GM12891 (cell line): ENCODE results near the gene KRT26.

Source experiments
- DNase-seq: peaks from one replicate; pipeline ENCODE4 v3.0.0; 2011; ENCODE audit warnings: low spot score; ENCODE audit not compliant: insufficient read length
- FAIRE-seq: peaks from 2 replicates; lab custom pipeline; 2011; peaks lifted over from hg19 to GRCh38; lab: Jason Lieb, UNC
- PAX5 ChIP-seq: IDR thresholded peaks from 2 replicates; pipeline ENCODE4 v1.6.1; 2011; ENCODE audit warnings: low read length, moderate library complexity, mild to moderate bottlenecking; ENCODE audit not compliant: insufficient read depth, severe bottlenecking
- POLR2A ChIP-seq: IDR thresholded peaks from 2 replicates; pipeline ENCODE4 v1.6.1; 2011; ENCODE audit warnings: low read depth, low read length, control low read depth
- POLR2AphosphoS5 ChIP-seq: IDR thresholded peaks from 2 replicates; pipeline ENCODE4 v1.6.1; 2011; ENCODE audit warnings: low read depth, low read length, control low read depth
- POU2F2 ChIP-seq: IDR thresholded peaks from 2 replicates; pipeline ENCODE4 v1.6.1; 2011; ENCODE audit warnings: low read depth, mild to moderate bottlenecking, control low read depth, low read length, moderate library complexity
- SPI1 ChIP-seq: IDR thresholded peaks from 2 replicates; pipeline ENCODE4 v1.6.1; 2011; ENCODE audit warnings: low read depth, low read length, control low read depth
- TAF1 ChIP-seq: IDR thresholded peaks from 2 replicates; pipeline ENCODE4 v1.6.1; 2011; ENCODE audit warnings: low read depth, low read length, control low read depth

Gene KRT26

GRCh38 chr17:40795019-40795667 lies 23.1 kb upstream of the KRT26 start:
- FAIRE-seq (no peak), DNase-seq (no peak)
- TF ChIP-seq POU2F2 = no peak
- no peak for TF ChIP-seq SPI1
- TF ChIP-seq POLR2A = no peak
- TF ChIP-seq PAX5 = no peak
- no peak for TF ChIP-seq TAF1
- no peak for TF ChIP-seq POLR2AphosphoS5

- DNase-seq = no peak
- FAIRE-seq = no peak
- no peak for TF ChIP-seq POLR2AphosphoS5
- TF ChIP-seq POLR2A = no peak
- TF ChIP-seq TAF1 = no peak
- TF ChIP-seq PAX5 = no peak
- no peak for TF ChIP-seq POU2F2
- no peak for TF ChIP-seq SPI1
Observed at GRCh38 chr17:40794466-40794865, 22.5 kb upstream of the KRT26 start.

GRCh38 chr17:40793832-40794231 lies 21.8 kb upstream of the KRT26 start:
- no peak for TF ChIP-seq SPI1
- TF ChIP-seq POLR2A = no peak
- no peak for TF ChIP-seq TAF1
- TF ChIP-seq POLR2AphosphoS5 = no peak
- TF ChIP-seq PAX5 = no peak
- TF ChIP-seq POU2F2 = no peak
- DNase-seq (no peak), FAIRE-seq (no peak)

- no peak for FAIRE-seq
- TF ChIP-seq POLR2AphosphoS5 (no peak), POLR2A (no peak), PAX5 (no peak), TAF1 (no peak), SPI1 (no peak), POU2F2 (no peak)
- DNase-seq = no peak
Observed at GRCh38 chr17:40791787-40792436, 19.9 kb upstream of the KRT26 start.

GRCh38 chr17:40791111-40791510 lies 19.1 kb upstream of the KRT26 start:
- no peak for DNase-seq
- TF ChIP-seq POU2F2 (no peak), PAX5 (no peak), SPI1 (no peak), POLR2A (no peak), POLR2AphosphoS5 (no peak), TAF1 (no peak)
- FAIRE-seq = no peak

GRCh38 chr17:40782450-40782849 lies 10.4 kb upstream of the KRT26 start, which contains the start of gene KRT27:
TSS of gene KRT27 (minus strand) at chr17:40782550. CDS start at chr17:40782493, 57 bp downstream.
- FAIRE-seq (no peak), DNase-seq (no peak)
- TF ChIP-seq PAX5 = no peak
- TF ChIP-seq TAF1 = no peak
- no peak for TF ChIP-seq SPI1
- TF ChIP-seq POLR2AphosphoS5 = no peak
- no peak for TF ChIP-seq POLR2A
- TF ChIP-seq POU2F2 = no peak

GRCh38 chr17:40779181-40779909 lies 7.3 kb upstream of the KRT26 start:
- TF ChIP-seq POLR2AphosphoS5 (no peak), POU2F2 (no peak), TAF1 (no peak), POLR2A (no peak), PAX5 (no peak), SPI1 (no peak)
- DNase-seq (no peak), FAIRE-seq (no peak)

GRCh38 chr17:40778461-40778860 lies 6.5 kb upstream of the KRT26 start:
- no peak for DNase-seq
- no peak for FAIRE-seq
- TF ChIP-seq SPI1 (no peak), POLR2AphosphoS5 (no peak), PAX5 (no peak), POU2F2 (no peak), TAF1 (no peak)

- no peak for TF ChIP-seq POU2F2
- no peak for TF ChIP-seq SPI1
- TF ChIP-seq TAF1 = no peak
- TF ChIP-seq POLR2A = no peak
- no peak for TF ChIP-seq PAX5
- TF ChIP-seq POLR2AphosphoS5 = no peak
- no peak for FAIRE-seq
- no peak for DNase-seq
Observed at GRCh38 chr17:40777971-40778370, 6.0 kb upstream of the KRT26 start.
